Large intestine (tissue), 3 donors: ENCODE results near the gene MRPL11. TPM values are rescaled to one million over a fixed set of nuclear protein-coding genes. Genes with fewer than 3 reads are reported as not detected.

Source experiments
- DNase-seq, 2 donors: peaks; one replicate each; pipeline versions ENCODE4 v3.0.0 to v3.0.0-alpha.2; 2013
- H3K27ac ChIP-seq: one replicate; pipeline ENCODE4 v1.5.1; 2013; ENCODE audit warnings: low read length
- H3K27me3 ChIP-seq: 2 replicates; pipeline ENCODE4 v1.6.1; 2013; ENCODE audit warnings: low read length; ENCODE audit not compliant: control insufficient read depth, insufficient read depth
- H3K36me3 ChIP-seq: 2 replicates; pipeline ENCODE4 v1.6.1; 2013; ENCODE audit warnings: low read length; ENCODE audit not compliant: control insufficient read depth, insufficient read depth
- H3K4me1 ChIP-seq: one replicate; pipeline ENCODE4 v1.6.1; 2013; ENCODE audit warnings: low read length; ENCODE audit not compliant: control insufficient read depth, insufficient read depth
- H3K4me3 ChIP-seq: one replicate; pipeline ENCODE4 v1.5.1; 2013; ENCODE audit warnings: low read length
- H3K9me3 ChIP-seq: one replicate; pipeline ENCODE4 v1.6.1; 2013; ENCODE audit warnings: mild to moderate bottlenecking, low read depth, low read length, moderate library complexity; ENCODE audit not compliant: control insufficient read depth
- WGBS: methylation state at CpG from one replicate; pipeline ENCODE4 v1.1.5; 2013; ENCODE audit warnings: low lambda C conversion rate; ENCODE audit not compliant: insufficient coverage; 5-methylcytosine and 5-hydroxymethylcytosine counted together
- polyA plus RNA-seq: library from polyadenylated mRNA; unstranded; fragments of 120-200 nt; gene quantifications from one replicate; pipeline ENCODE4 v1.2.1, GENCODE V29; 2013

Gene MRPL11
- polyA plus RNA-seq, 1 donor = 69.5 TPM

- no peaks in the 10 kb centered on the region for H3K36me3 ChIP-seq
- DNase-seq = no peak
- no peak overlapping the region for H3K4me3 ChIP-seq
- peaks cover 2% of the 10 kb centered on the region for H3K27me3 ChIP-seq
- no peak overlapping the region for H3K27ac ChIP-seq
- no peaks in the 10 kb centered on the region for H3K9me3 ChIP-seq
- 90% methylated on average over 2 of the region's 6 CpGs for WGBS
- no peaks in the 10 kb centered on the region for H3K4me1 ChIP-seq
Measured at GRCh38 chr11:66391322-66391721, 47.3 kb downstream of the MRPL11 start.

GRCh38 chr11:66388780-66389386, 49.8 kb downstream of the MRPL11 start:
- Histone ChIP-seq H3K27me3 (no peaks in the 10 kb centered on the region), H3K36me3 (no peaks in the 10 kb centered on the region), H3K9me3 (no peaks in the 10 kb centered on the region), H3K4me1 (no peaks in the 10 kb centered on the region), H3K4me3 (no peak overlapping the region), H3K27ac (no peak overlapping the region)
- peak; percentile 54 to 65 for DNase-seq
- no CpG with 5 or more reads among the region's 8 CpGs for WGBS

- Histone ChIP-seq H3K9me3 (no peaks in the 10 kb centered on the region), H3K36me3 (no peaks in the 10 kb centered on the region), H3K27ac (no peak overlapping the region), H3K4me3 (no peak overlapping the region), H3K4me1 (no peaks in the 10 kb centered on the region), H3K27me3 (no peaks in the 10 kb centered on the region)
- WGBS = no CpG with 5 or more reads among the region's 20 CpGs
- DNase-seq = peak; percentile 54 to 68
Measured at GRCh38 chr11:66386171-66387069, 52.2 kb downstream of the MRPL11 start.

Other genes with a start within 250 kb of the MRPL11 start
- 18.2 TPM for gene KLC2, start 181.1 kb downstream of the MRPL11 start, polyA plus RNA-seq
- gene RAB1B, start 170.2 kb downstream of the MRPL11 start, polyA plus RNA-seq = 122 TPM
- 8.0 TPM for gene CNIH2, start 160.7 kb downstream of the MRPL11 start, polyA plus RNA-seq
- 102 TPM for gene YIF1A, start 149.7 kb downstream of the MRPL11 start, polyA plus RNA-seq
- gene TMEM151A, start 147.0 kb downstream of the MRPL11 start, polyA plus RNA-seq = 3.1 TPM
- gene CD248, start 121.8 kb downstream of the MRPL11 start, polyA plus RNA-seq = 24.6 TPM
- 5.2 TPM for gene RIN1, start 102.4 kb downstream of the MRPL11 start, polyA plus RNA-seq
- gene BRMS1, start 93.7 kb downstream of the MRPL11 start, polyA plus RNA-seq = 32.4 TPM
- gene B4GAT1, start 91.2 kb downstream of the MRPL11 start, polyA plus RNA-seq = 31.0 TPM
- 13.2 TPM for gene SLC29A2, start 67.1 kb downstream of the MRPL11 start, polyA plus RNA-seq
- 1.7 TPM for gene NPAS4, start 17.8 kb downstream of the MRPL11 start, polyA plus RNA-seq
- 5.1 TPM for gene PELI3, start 28.1 kb upstream of the MRPL11 start, polyA plus RNA-seq
- 28.8 TPM for gene DPP3, start 41.6 kb upstream of the MRPL11 start, polyA plus RNA-seq
- 40.8 TPM for gene BBS1, start 71.8 kb upstream of the MRPL11 start, polyA plus RNA-seq
- 8.5 TPM for gene ZDHHC24, start 107.2 kb upstream of the MRPL11 start, polyA plus RNA-seq
- gene ACTN3, start 108.1 kb upstream of the MRPL11 start, polyA plus RNA-seq = 0.22 TPM
- gene CTSF, start 129.8 kb upstream of the MRPL11 start, polyA plus RNA-seq = 11.9 TPM
- 0.09 TPM for gene CCDC87, start 154.2 kb upstream of the MRPL11 start, polyA plus RNA-seq
- gene CCS, start 154.3 kb upstream of the MRPL11 start, polyA plus RNA-seq = 55.8 TPM
- gene RBM14, start 177.8 kb upstream of the MRPL11 start, polyA plus RNA-seq = 68.5 TPM
- gene RBM4, start 199.9 kb upstream of the MRPL11 start, polyA plus RNA-seq = 145 TPM
- 38.9 TPM for gene RBM4B, start 239.0 kb upstream of the MRPL11 start, polyA plus RNA-seq